ENCODE measurements around the gene NKD2. TPM values are rescaled to one million over a fixed set of nuclear protein-coding genes. Genes with fewer than 3 reads are reported as not detected.

NKD2 gene
- total and polyA plus RNA-seq, 9 of the 15 experiments (the other 6 are each of a cell fraction or from before 2014, with no cell fraction given) = 0.09 to 0.64 (median 0.27) TPM; not detected in 5

DNA sequence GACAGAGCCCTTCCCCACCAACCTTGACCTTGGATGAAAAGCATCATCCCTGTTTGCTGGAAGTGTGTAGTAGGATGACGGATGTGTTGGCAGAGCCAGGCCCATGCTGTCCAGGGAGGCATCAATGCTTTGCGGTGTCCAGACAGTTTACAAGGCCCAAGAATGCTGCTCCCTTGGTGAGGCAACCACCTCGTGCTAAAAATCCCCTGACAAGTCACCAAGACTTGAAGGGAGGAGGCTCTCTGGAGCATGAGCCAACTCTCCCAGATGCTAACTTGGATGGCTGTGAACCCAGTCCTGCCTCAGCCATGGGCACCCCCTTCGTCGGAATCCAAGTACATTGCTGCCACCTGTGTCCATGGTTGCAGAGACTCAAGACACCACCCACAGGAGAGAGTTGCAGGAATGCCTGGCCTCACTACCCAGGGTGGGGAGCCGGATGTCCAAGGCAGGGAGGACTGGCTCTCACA, 9.5 kb upstream of the NKD2 start:
- Histone ChIP-seq H4K20me1 (replicated peaks; ENCODE audit: control insufficient read depth, insufficient read depth, low read length) (peaks cover 6% of the 10 kb centered on the region; the same call in 1 of the 2 replicates), H3K9me1 (ENCODE audit: control insufficient read depth, insufficient read depth, low read length) (no peaks in the 10 kb centered on the region), H3K4me3 (no peak overlapping the region), H3K9ac (ENCODE audit: insufficient read depth in 1 of 2, low read depth in 2 of 2, low read length in 2 of 2) (no peak overlapping the region), H3K27me3 (ENCODE audit: control insufficient read depth in 2 of 2, insufficient read depth in 2 of 2, low read length in 2 of 2) (peaks cover 19 to 61% of the 10 kb centered on the region in 2 experiments; a peak in 4 of 5 replicates), H3K4me2 (ENCODE audit: insufficient read depth, low read length) (no peak overlapping the region), H3K4me1 (replicated peaks in 1 of 2; ENCODE audit: control insufficient read depth in 2 of 2, insufficient read depth in 2 of 2, low read length in 2 of 2) (peaks cover 6 to 10% of the 10 kb centered on the region in 2 experiments; a peak in 4 of 5 replicates), H3K36me3 (ENCODE audit: control insufficient read depth, insufficient read depth, low read length) (no peaks in the 10 kb centered on the region), H2AFZ (ENCODE audit: low read depth, low read length) (no peak overlapping the region), H3K9me3 (replicated peaks; ENCODE audit: control insufficient read depth, insufficient read depth, low read depth, low read length) (no peaks in the 10 kb centered on the region), H3K27ac (ENCODE audit: extremely low read depth, low read depth, low read length) (no peak overlapping the region), H3K79me2 (ENCODE audit: control insufficient read depth, insufficient read depth, low read length) (no peaks in the 10 kb centered on the region)
- ChIA-PET POLR2A (no interaction called here), CTCF (ENCODE audit: low intra/inter-chr PET ratio) (no interaction called here)
- DNase-seq (ENCODE audit: extremely low read depth in 1 of 4, low spot score in 3 of 4) (no peak), FAIRE-seq (no peak), ATAC-seq (no peak)
- no TSS peak for BruUV-seq (replicated peaks)
- intact Hi-C loops (cut with micrococcal nuclease) = loop anchor here (10.0 kb wide), 1 partner anchor 166 kb away; no protein-coding TSS in a partner anchor
- 1% methylated on average over 6 of the region's 6 CpGs for WGBS (ENCODE audit: insufficient coverage, low coverage, missing lambda C conversion rate)
- in situ Hi-C loops (cut with MboI) = no loop called here
- TF ChIP-seq ILK (tag; IDR thresholded peaks at IDR 0.05; ENCODE audit: borderline replicate concordance, low read depth) = no peak
- TF ChIP-seq, protein P1, sequence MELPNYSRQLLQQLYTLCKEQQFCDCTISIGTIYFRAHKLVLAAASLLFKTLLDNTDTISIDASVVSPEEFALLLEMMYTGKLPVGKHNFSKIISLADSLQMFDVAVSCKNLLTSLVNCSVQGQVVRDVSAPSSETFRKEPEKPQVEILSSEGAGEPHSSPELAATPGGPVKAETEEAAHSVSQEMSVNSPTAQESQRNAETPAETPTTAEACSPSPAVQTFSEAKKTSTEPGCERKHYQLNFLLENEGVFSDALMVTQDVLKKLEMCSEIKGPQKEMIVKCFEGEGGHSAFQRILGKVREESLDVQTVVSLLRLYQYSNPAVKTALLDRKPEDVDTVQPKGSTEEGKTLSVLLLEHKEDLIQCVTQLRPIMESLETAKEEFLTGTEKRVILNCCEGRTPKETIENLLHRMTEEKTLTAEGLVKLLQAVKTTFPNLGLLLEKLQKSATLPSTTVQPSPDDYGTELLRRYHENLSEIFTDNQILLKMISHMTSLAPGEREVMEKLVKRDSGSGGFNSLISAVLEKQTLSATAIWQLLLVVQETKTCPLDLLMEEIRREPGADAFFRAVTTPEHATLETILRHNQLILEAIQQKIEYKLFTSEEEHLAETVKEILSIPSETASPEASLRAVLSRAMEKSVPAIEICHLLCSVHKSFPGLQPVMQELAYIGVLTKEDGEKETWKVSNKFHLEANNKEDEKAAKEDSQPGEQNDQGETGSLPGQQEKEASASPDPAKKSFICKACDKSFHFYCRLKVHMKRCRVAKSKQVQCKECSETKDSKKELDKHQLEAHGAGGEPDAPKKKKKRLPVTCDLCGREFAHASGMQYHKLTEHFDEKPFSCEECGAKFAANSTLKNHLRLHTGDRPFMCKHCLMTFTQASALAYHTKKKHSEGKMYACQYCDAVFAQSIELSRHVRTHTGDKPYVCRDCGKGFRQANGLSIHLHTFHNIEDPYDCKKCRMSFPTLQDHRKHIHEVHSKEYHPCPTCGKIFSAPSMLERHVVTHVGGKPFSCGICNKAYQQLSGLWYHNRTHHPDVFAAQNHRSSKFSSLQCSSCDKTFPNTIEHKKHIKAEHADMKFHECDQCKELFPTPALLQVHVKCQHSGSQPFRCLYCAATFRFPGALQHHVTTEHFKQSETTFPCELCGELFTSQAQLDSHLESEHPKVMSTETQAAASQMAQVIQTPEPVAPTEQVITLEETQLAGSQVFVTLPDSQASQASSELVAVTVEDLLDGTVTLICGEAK (IDR thresholded peaks at IDR 0.05) = no peak
- TF ChIP-seq, protein P1 (CRISPR knock-in tag; IDR thresholded peaks at IDR 0.05) = no peak
- TF ChIP-seq ZNF12 (CRISPR knock-in tag; IDR thresholded peaks at IDR 0.05) = no peak
- no peak for TF ChIP-seq ZBTB9 (CRISPR knock-in tag; IDR thresholded peaks at IDR 0.05)
- no peak for TF ChIP-seq ZBTB17 (CRISPR knock-in tag; IDR thresholded peaks at IDR 0.05)
- TF ChIP-seq, protein P2, sequence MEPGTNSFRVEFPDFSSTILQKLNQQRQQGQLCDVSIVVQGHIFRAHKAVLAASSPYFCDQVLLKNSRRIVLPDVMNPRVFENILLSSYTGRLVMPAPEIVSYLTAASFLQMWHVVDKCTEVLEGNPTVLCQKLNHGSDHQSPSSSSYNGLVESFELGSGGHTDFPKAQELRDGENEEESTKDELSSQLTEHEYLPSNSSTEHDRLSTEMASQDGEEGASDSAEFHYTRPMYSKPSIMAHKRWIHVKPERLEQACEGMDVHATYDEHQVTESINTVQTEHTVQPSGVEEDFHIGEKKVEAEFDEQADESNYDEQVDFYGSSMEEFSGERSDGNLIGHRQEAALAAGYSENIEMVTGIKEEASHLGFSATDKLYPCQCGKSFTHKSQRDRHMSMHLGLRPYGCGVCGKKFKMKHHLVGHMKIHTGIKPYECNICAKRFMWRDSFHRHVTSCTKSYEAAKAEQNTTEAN (CRISPR knock-in tag; IDR thresholded peaks at IDR 0.05) = no peak
- no peak for TF ChIP-seq ILF3 (IDR thresholded peaks at IDR 0.05; ENCODE audit: borderline replicate concordance)

Data from K562 (cell line).